Kidney (tissue), 14 donors: ENCODE measurements around the gene KRT35. TPM values are rescaled to one million over a fixed set of nuclear protein-coding genes. Genes with fewer than 3 reads are reported as not detected.

Experiments used
- DNase-seq, 5 donors: peaks; one replicate each; pipeline ENCODE4 v3.0.0-alpha.2; 2013 to 2020
- FAIRE-seq: peaks from 2 replicates; lab custom pipeline; 2012; peaks lifted over from hg19 to GRCh38; lab: Jason Lieb, UNC
- H3K27ac ChIP-seq, 2 donors: one replicate each; pipeline ENCODE4 v1.7.0; 2013; ENCODE audit warnings: low read depth in 2 of 2, low read length in 2 of 2, inconsistent platforms in 1 of 2
- H3K27me3 ChIP-seq: one replicate; pipeline ENCODE4 v1.7.1; 2013; ENCODE audit warnings: low read length, inconsistent platforms; ENCODE audit not compliant: control insufficient read depth, insufficient read depth
- H3K36me3 ChIP-seq, 3 donors: one replicate each; pipeline versions ENCODE4 v1.7.0 to v1.7.1; 2013; ENCODE audit warnings: low read length in 3 of 3, control low read depth in 1 of 3, inconsistent platforms in 1 of 3; ENCODE audit not compliant: insufficient read depth in 3 of 3, control insufficient read depth in 2 of 3
- H3K4me1 ChIP-seq, 3 donors: one replicate each; pipeline versions ENCODE4 v1.7.0 to v1.7.1; 2013; ENCODE audit warnings: low read length in 3 of 3, inconsistent platforms in 1 of 3, low read depth in 1 of 3; ENCODE audit not compliant: control insufficient read depth in 2 of 3, insufficient read depth in 2 of 3
- H3K4me3 ChIP-seq, 3 donors: one replicate each; pipeline versions ENCODE4 v1.7.0 to v1.8.1; 2013; ENCODE audit warnings: low read length in 3 of 3, control low read depth in 1 of 3, inconsistent platforms in 1 of 3
- H3K9ac ChIP-seq, 3 donors: one replicate each; pipeline versions ENCODE4 v1.7.0 to v1.7.1; 2013; ENCODE audit warnings: low read length in 3 of 3, control low read depth in 1 of 3, inconsistent platforms in 1 of 3
- H3K9me3 ChIP-seq, 3 donors: one replicate each; pipeline versions ENCODE4 v1.7.0 to v1.7.1; 2013; ENCODE audit warnings: low read length in 3 of 3, control low read depth in 1 of 3, inconsistent platforms in 1 of 3; ENCODE audit not compliant: control insufficient read depth in 2 of 3, insufficient read depth in 1 of 3
- CTCF ChIP-seq: IDR thresholded peaks from 3 replicates; pipeline ENCODE4 v1.5.1; 2012; ENCODE audit warnings: mild to moderate bottlenecking, moderate library complexity, borderline replicate concordance; ENCODE audit not compliant: insufficient read depth; ENCODE audit errors: extremely low read depth
- intact Hi-C: fragments of 100-400 bp; cut with DNase I; formaldehyde crosslinking; loops from one replicate; pipeline ENCODE4 v1.11.1; 2022
- microRNA-seq: library from miRNA; unstranded; fragments of <30 nt; microRNA quantifications from one replicate; pipeline ENCODE4 v1.2.0, GENCODE V29; 2020
- polyA plus RNA-seq: library from polyadenylated mRNA; stranded (reverse); fragments of 350-450 nt; fragmentation: Illumina TruSeq; extraction: RNeasy Lipid Tissue Mini Kit (QIAGEN cat#74804); gene quantifications from one replicate; pipeline ENCODE4 v1.2.3, GENCODE V29; 2014; ENCODE audit warnings: low read depth, low replicate concordance; ENCODE audit not compliant: insufficient read depth
- total RNA-seq: library from RNA; stranded (reverse); fragmentation: NEBNext Ultra II Directional; extraction: Animal tissue kit (Norgen Biotek cat#: 25700); gene quantifications from one replicate; pipeline ENCODE4 v1.2.1, GENCODE V29; 2021
- donor health status: control.
- donor health status: control.
- donor health status: control.
- donor health status: control.
- donor health status: control.
- donor health status: DM: yes; HTN: yes; CAD: no.
- donor health status: Normal renal cell carcinoma (clear cell type).

Gene KRT35
- total and polyA plus RNA-seq, 2 donors from 2014 or later: not detected

DNA sequence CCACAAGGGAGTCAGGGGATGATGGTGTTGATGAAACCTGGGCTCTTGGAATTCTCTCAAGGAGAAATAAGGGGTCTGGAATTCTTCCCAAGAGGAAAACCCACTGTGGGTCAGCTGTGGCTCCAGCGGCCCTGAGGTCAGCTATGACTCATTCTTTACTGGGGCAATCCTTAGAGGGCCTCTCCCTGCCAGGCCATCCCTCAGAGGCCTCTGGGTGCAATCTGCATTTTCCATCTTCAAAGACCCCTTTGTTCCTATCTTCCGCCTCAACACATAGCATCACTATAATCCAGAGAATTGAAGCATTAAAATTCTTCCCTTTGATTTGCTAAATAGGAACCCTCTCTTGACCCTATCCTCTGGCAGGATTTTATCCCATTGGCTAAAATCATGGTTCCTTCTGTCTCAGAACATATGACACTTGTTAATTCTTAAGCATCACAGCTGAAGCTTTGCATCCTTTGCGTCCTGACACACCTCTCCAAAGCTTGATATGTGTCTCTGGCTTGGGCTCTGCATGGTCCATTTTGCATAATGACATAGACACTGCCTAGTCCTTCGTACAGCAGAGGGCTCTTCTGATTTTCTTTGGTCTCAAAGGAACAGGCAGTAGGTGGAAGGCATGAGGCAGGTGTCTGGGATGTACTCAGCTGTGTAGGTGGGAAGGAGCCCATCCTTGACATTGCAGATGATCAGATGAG, 52.2 kb downstream of the KRT35 start:
- Histone ChIP-seq H3K36me3 (no peaks in the 10 kb centered on the region), H3K9ac (no peak overlapping the region), H3K27me3 (no peaks in the 10 kb centered on the region), H3K4me1 (no peaks in the 10 kb centered on the region), H3K4me3 (no peak overlapping the region), H3K9me3 (no peaks in the 10 kb centered on the region), H3K27ac (no peak overlapping the region)
- TF ChIP-seq CTCF: no peak
- DNase-seq: no peak
- intact Hi-C loops: no loop called here
- FAIRE-seq: no peak

Small RNAs within 50 kb of the gene (microRNA-seq; reads per million reads assigned to microRNA genes)
- gene MIR6510: not detected

Other genes with a start within 250 kb of the KRT35 start
- not detected for gene KRTAP9-3, start 248.7 kb downstream of the KRT35 start, total RNA-seq
- not detected for gene KRTAP9-3, start 248.7 kb downstream of the KRT35 start, polyA plus RNA-seq
- gene KRTAP9-8, start 243.2 kb downstream of the KRT35 start, total RNA-seq: not detected
- not detected for gene KRTAP9-8, start 243.2 kb downstream of the KRT35 start, polyA plus RNA-seq
- not detected for gene KRTAP9-4, start 231.5 kb downstream of the KRT35 start, total RNA-seq
- gene KRTAP9-4, start 231.5 kb downstream of the KRT35 start, polyA plus RNA-seq: not detected
- not detected for gene KRTAP9-9, start 225.8 kb downstream of the KRT35 start, total RNA-seq
- not detected for gene KRTAP9-9, start 225.8 kb downstream of the KRT35 start, polyA plus RNA-seq
- not detected for gene KRTAP9-6, start 215.8 kb downstream of the KRT35 start, total RNA-seq
- not detected for gene KRTAP9-6, start 215.8 kb downstream of the KRT35 start, polyA plus RNA-seq
- gene KRTAP9-7, start 205.5 kb downstream of the KRT35 start, total RNA-seq: not detected
- gene KRTAP9-7, start 205.5 kb downstream of the KRT35 start, polyA plus RNA-seq: not detected
- not detected for gene KRTAP29-1, start 178.3 kb downstream of the KRT35 start, total RNA-seq
- not detected for gene KRTAP29-1, start 178.3 kb downstream of the KRT35 start, polyA plus RNA-seq
- gene KRTAP16-1, start 171.8 kb downstream of the KRT35 start, total RNA-seq: not detected
- not detected for gene KRTAP16-1, start 171.8 kb downstream of the KRT35 start, polyA plus RNA-seq
- not detected for gene KRTAP17-1, start 165.4 kb downstream of the KRT35 start, total RNA-seq
- not detected for gene KRTAP17-1, start 165.4 kb downstream of the KRT35 start, polyA plus RNA-seq
- gene KRT33A, start 130.3 kb downstream of the KRT35 start, total RNA-seq: not detected
- gene KRT33A, start 130.3 kb downstream of the KRT35 start, polyA plus RNA-seq: not detected
- gene KRT33B, start 111.3 kb downstream of the KRT35 start, total RNA-seq: not detected
- gene KRT33B, start 111.3 kb downstream of the KRT35 start, polyA plus RNA-seq: not detected
- gene KRT34, start 98.8 kb downstream of the KRT35 start, total RNA-seq: not detected
- gene KRT34, start 98.8 kb downstream of the KRT35 start, polyA plus RNA-seq: not detected
- gene KRT31, start 83.5 kb downstream of the KRT35 start, total RNA-seq: not detected
- not detected for gene KRT31, start 83.5 kb downstream of the KRT35 start, polyA plus RNA-seq
- gene KRT37, start 56.6 kb downstream of the KRT35 start, total RNA-seq: not detected
- not detected for gene KRT37, start 56.6 kb downstream of the KRT35 start, polyA plus RNA-seq
- gene KRT38, start 40.2 kb downstream of the KRT35 start, total RNA-seq: not detected
- gene KRT38, start 40.2 kb downstream of the KRT35 start, polyA plus RNA-seq: not detected
- gene KRT32, start 13.8 kb downstream of the KRT35 start, total RNA-seq: not detected
- gene KRT32, start 13.8 kb downstream of the KRT35 start, polyA plus RNA-seq: not detected
- gene KRT36, start 8.8 kb upstream of the KRT35 start, total RNA-seq: not detected
- gene KRT36, start 8.8 kb upstream of the KRT35 start, polyA plus RNA-seq: not detected
- gene KRT13, start 24.5 kb upstream of the KRT35 start, total RNA-seq: not detected
- gene KRT13, start 24.5 kb upstream of the KRT35 start, polyA plus RNA-seq: not detected
- 2.8 TPM for gene KRT15, start 37.7 kb upstream of the KRT35 start, total RNA-seq
- 0.15 TPM for gene KRT15, start 37.7 kb upstream of the KRT35 start, polyA plus RNA-seq
- gene KRT19, start 47.2 kb upstream of the KRT35 start, total RNA-seq: 781 TPM
- gene KRT19, start 47.2 kb upstream of the KRT35 start, polyA plus RNA-seq: 319 TPM
- gene KRT9, start 90.9 kb upstream of the KRT35 start, total RNA-seq: not detected
- gene KRT9, start 90.9 kb upstream of the KRT35 start, polyA plus RNA-seq: not detected
- not detected for gene KRT14, start 105.7 kb upstream of the KRT35 start, total RNA-seq
- gene KRT14, start 105.7 kb upstream of the KRT35 start, polyA plus RNA-seq: not detected
- 3.1 TPM for gene KRT16, start 131.6 kb upstream of the KRT35 start, total RNA-seq
- gene KRT16, start 131.6 kb upstream of the KRT35 start, polyA plus RNA-seq: not detected
- gene KRT17, start 143.4 kb upstream of the KRT35 start, total RNA-seq: 11.1 TPM
- gene KRT17, start 143.4 kb upstream of the KRT35 start, polyA plus RNA-seq: 5.5 TPM
- gene EIF1, start 207.7 kb upstream of the KRT35 start, total RNA-seq: 842 TPM
- 1,166 TPM for gene EIF1, start 207.7 kb upstream of the KRT35 start, polyA plus RNA-seq
- not detected for gene GAST, start 231.2 kb upstream of the KRT35 start, total RNA-seq
- not detected for gene GAST, start 231.2 kb upstream of the KRT35 start, polyA plus RNA-seq